IPS-NIHi7 (cell line): ENCODE measurements around the gene ALDH3A2.

Experiments used
- DNase-seq: peaks from one replicate; pipeline ENCODE4 v3.0.0; 2012; ENCODE audit warnings: mixed read lengths; ENCODE audit errors: extremely low spot score

The ALDH3A2 gene

DNA sequence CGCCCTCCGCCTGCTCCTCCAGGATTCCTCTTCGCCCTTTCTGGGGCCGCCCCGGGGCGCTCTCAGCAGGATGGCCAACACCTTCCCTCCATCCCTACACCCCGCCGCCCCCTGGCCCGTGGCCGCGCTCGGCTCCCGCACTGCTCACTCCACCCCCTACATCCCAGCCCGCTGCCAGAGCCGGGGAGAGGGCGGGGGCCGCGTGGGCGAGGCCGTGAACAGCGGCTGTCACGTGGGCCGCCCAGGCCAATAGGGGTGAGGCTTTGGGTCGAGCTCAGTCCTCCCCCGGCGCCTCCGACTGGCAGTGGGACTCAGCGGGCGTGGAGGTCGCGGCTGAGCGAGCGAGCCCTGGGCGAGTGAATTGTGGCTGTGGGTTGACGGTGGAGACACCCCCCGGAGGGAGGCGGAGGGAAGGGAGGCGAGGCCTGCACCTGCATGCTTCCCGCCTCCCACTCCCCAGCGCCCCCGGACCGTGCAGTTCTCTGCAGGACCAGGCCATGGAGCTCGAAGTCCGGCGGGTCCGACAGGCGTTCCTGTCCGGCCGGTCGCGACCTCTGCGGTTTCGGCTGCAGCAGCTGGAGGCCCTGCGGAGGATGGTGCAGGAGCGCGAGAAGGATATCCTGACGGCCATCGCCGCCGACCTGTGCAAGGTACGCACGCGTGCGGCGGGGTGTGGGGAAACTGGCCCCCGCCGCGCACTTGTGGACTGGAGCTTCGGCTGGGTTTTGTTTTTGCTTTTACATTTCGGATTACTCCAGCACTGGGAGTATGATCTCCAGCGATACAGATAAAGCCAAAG, at the start of gene ALDH3A2:
Gene ALDH3A2, plus strand, starts transcription at position 277 of the 799 bp plus-strand sequence. Its CDS starts 221 bp downstream, at position 498.
- peak; percentile 96 for DNase-seq

DNA sequence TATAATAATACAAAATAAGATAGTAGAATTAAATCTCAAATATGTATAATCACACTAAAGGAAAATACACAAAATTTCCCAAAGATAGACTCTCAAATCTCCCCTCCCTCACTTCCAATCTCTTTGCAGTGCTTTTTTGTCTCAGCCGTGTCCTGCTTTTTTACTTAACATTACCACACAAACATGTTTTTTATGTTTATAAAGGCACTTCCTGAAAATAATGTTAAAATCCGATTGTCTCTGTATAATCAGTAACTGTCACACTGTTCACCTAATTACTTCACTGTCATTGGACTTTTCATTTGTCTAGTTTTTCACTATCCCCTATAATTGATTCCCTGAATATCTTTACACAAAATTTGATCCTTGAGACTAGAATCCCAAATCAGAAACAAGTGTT, 38.2 kb upstream of the ALDH3A2 start:
- no peak for DNase-seq

DNA sequence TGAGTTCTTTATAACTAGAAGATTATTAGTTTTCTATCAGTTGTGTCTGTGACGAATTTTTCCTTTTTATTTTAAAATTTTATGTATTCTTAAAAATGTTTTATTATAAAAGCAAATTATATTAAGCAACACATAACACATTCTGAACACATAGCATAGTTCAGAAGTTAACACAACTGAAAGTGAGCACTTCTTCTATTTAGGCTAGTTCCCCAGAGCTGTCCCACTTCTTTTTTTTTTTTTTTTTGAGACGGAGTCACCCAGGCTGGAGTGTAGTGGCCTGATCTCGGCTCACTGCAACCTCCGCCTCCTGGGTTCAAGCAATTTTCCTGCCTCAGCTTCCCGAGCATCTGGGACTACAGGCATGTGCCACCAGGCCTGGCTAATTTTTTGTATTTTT, 37.7 kb upstream of the ALDH3A2 start:
- no peak for DNase-seq

GRCh38 chr17:19613979-19614378, 34.6 kb upstream of the ALDH3A2 start:
- no peak for DNase-seq

- no peak for DNase-seq
These were observed 33.7 kb upstream of the ALDH3A2 start for GRCh38 chr17:19614900-19615299.

- DNase-seq: no peak
These were observed 30.5 kb upstream of the ALDH3A2 start for GRCh38 chr17:19618015-19618414.

DNA sequence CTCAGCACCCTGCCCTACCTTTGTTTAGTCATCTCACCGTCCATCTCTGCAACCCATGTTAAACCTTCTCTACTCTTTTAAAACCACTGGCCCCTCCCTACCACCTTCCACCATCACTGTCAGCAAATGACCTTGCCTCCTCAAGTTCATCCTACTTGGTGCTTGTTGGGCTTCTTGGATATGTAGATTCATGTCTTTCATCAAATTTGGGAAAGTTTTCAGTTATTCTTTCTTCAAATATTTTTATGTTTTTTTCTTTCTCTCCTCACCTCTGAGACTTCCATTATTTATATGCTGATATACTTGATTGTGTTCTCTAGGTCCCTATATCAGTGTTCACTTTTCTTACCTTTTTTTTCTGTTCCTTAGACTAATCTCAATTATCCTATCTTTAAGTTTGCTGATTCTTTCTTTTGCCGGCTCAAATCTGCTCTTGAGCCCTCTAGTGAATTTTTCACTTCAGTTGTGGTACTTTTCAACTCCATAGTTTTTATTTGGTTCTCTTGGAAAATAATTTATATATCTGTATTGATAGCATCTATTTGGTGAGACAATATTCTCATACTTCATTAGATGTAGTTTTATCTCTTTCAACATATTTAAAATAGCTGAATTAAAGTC, 28.7 kb upstream of the ALDH3A2 start:
- no peak for DNase-seq

DNA sequence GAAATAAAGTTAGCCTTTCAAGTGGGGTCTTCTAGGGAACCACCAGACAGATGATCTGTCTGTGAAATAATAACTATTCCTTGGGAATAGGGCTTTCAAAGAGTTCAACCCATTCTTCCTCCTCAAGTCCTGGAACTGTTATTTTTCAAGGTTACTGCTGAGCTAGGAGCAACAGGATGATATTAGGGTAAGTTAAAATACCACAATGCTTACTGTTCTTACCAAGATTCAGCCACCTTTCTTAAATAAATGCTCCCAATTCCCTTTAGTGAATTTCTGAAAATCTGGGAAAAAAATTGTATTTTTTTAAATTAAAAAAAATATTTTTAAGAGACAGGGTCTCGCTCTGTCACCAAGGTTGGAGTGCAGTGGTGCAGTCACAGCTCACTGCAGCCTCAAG, 26.9 kb upstream of the ALDH3A2 start:
- no peak for DNase-seq

DNA sequence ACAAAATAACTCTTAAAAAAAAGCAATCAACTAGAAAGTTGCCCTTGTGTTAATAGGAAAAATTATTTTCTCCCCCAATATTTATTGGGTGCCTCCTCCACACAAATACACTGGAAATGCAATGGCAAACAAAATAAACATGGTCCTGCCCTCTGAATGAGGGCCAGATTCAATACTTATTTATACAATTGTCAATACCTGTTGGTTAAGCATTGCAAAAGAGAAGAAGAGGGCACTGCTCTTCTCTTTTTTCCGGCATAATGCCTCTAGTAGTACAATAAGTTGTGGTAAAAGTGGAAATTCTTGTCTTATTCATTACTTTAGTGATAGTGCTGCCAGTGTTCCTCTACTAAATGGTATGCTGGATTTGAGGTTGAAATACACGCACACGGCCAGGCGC, 22.5 kb upstream of the ALDH3A2 start:
- DNase-seq: no peak

DNA sequence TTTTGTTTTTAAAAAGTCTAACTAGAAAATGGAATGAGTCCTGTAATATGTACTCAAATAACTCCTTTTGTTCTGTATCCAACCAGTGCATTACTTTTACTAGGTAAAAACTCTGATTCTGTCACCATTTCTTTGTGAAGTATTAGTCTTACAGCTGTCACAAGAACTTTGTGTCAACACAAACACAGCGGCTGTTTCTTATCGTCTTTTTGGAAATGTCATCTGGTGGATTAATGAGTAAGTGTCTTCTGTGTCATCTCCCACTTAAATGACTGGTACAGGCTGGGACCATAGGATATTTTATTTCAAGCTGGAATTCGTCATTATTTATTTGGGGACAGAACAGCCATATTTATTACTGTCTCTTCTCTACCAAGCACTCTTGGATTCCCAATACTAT, 19.1 kb upstream of the ALDH3A2 start:
- DNase-seq: no peak

DNA sequence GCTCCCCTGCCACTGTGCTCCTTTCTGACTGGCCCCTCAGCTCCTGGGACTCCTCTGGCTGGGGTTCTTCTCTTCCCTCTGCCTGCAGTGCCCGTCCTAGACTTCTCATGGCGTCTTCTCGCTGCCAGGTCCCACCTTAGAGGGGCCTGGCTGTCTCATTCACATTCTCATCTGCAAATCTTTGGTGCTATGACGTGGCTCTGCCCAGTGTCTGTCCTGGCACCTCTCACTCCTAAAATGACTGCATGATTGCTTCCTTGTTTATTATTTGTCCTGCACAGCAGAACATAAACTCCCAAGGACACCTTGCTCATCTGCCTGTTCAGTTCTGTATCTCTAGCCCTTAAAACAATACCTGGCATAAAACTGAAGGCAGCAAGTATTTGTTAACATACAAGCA, 18.5 kb upstream of the ALDH3A2 start:
- no peak for DNase-seq

DNA sequence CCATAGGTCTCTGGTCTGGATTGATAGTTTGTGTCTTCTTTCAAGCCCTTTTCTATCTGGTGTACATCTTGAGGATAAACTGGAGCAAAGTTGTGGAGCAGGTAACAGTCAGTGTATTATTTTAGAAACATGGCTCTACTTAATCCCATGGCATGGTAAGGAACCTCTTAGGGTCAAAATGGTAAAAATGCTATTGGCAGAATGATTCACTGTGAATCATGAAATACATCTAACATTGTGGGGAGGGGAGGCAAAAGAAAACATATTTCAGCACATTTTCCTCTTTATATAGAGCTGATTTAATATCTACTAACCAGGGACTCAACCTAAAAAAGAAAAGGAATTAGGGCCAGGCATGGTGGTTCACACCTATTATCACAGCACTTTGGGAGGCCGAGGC, 17.9 kb upstream of the ALDH3A2 start:
- no peak for DNase-seq

DNA sequence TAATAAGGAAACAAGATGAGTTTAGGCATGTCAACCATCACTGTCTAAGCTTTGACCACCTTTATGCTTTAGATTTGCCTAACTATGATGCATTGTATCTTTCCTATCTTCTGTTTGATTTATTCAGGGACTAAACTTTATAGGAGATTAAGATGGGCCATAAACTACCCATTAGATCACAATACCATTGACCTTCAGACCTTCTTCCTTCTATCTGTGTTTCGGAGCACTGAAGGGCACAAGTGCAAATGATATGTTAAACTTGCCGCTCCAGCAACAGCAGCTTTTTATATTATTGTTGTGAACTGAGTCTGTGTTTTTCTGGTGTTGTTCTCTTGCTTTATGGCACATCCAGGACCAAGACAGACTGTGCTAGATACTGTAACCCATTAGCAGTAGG, 16.6 kb upstream of the ALDH3A2 start:
- DNase-seq: no peak

DNA sequence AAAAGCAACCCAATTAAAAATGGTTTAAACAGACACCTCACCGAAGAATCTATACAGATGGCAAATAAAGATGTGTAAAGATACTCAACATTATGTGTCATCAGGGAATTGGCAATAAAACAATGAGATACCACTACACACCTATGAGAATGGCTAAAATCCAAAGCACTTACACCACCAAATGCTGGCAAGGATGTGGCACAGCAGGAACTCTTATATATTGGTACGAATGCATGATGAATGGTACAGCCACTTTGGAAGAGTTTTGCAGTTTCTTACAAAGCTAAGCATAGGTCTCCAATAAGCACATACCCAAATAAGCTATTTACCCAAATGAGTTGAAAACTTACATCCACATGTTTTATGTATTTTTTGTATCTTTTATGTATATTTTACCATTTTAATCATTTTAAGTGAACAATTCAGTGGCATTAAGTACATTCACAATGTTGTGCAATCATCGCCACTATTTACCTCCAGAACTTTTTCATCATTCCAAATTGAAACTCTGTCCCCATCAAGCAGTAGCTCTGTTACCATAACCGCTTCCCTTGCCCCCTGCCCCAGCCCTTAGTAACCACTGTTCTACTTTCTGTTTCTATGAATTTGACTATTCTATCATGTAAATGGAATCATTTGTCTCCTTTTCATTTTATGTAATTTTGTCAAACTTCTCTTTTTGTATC, 6.7 kb upstream of the ALDH3A2 start:
- no peak for DNase-seq

GRCh38 chr17:19642373-19642893, 6.1 kb upstream of the ALDH3A2 start:
- DNase-seq: no peak

GRCh38 chr17:19644493-19645210, 3.9 kb upstream of the ALDH3A2 start:
- DNase-seq: no peak

- DNase-seq: peak; percentile 71
These were observed 2.8 kb upstream of the ALDH3A2 start for GRCh38 chr17:19645734-19646201.

DNA sequence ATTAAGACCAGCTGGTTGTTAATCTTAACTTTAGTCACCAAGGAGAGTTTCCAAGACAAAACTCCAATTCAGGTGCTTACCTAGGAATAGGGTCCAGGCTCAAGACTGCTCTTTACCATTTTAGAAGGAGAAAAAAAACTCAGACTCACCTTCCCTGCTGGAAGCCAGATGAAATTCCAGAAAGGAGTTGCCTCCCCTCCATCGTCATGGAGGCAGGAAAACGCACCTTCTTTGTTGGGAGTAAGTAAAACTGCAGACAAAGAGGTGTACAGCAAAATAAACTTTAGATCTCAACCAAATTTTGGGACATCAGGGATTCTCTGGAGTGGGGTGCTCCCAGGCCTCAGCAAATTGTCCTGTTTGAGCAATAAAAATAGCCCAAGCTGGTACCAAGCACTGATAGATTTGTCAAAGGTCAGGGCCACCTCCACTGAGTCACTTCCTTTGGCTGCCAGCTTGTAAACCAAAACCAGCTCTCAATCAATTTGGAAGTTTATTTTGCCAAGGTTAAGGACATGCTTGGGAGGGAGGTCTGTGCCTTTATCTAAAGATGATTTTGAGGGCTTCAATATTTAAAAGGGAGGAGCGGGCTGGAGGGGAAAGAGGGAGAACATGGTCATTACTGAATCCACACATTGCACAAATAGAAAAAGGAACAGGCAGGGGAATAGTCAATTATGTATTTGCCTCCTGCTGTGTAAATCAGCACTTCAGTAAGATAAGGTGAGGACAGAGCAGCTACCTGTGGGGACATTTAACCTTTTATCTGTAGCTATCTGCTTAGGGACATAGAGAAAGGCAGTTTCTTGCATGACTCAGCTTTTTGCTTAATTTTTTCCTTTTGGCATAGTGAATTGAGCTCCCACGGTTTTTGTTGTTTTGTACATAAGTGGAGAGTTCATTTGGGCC, 1.5 kb upstream of the ALDH3A2 start:
- peak; percentile 26 for DNase-seq

GRCh38 chr17:19647697-19648474, 665 bp upstream of the ALDH3A2 start:
- DNase-seq: peak; percentile 53

- no peak for DNase-seq
These were observed 657 bp downstream of the ALDH3A2 start for GRCh38 chr17:19649274-19649541.
